Karpas-422 (cell line): Measurements from ENCODE around the gene NFATC1. TPM values are rescaled to one million over a fixed set of nuclear protein-coding genes. Genes with fewer than 3 reads are reported as not detected.

Source experiments
- DNase-seq: peaks from one replicate; pipeline ENCODE4 v3.0.0-alpha.2; 2015
- H2AFZ ChIP-seq: fragments of 200-600 bp; sonication (generic); 2 replicates; pipeline ENCODE4 v1.6.1; 2014; ENCODE audit warnings: antibody characterized with exemption, low read length, mixed read lengths
- H3K27ac ChIP-seq: fragments of 200-600 bp; sonication (generic); 2 replicates; pipeline ENCODE4 v1.5.1; 2014; ENCODE audit warnings: mild to moderate bottlenecking, low read length, moderate library complexity
- H3K27me3 ChIP-seq: fragments of 200-600 bp; sonication (generic); 2 replicates; pipeline ENCODE4 v1.6.1; 2014; ENCODE audit warnings: low read length, mixed read lengths
- H3K36me3 ChIP-seq: fragments of 200-600 bp; sonication (generic); 2 replicates; pipeline ENCODE4 v1.6.1; 2014; ENCODE audit warnings: low read length, mixed read lengths; ENCODE audit not compliant: insufficient read depth
- H3K4me1 ChIP-seq: fragments of 200-600 bp; sonication (generic); 2 replicates; pipeline ENCODE4 v1.6.1; 2014; ENCODE audit warnings: mild to moderate bottlenecking, low read length, mixed read lengths
- H3K4me2 ChIP-seq: fragments of 200-600 bp; sonication (generic); 2 replicates; pipeline ENCODE4 v1.6.1; 2014; ENCODE audit warnings: low read length, low read depth, mild to moderate bottlenecking; ENCODE audit not compliant: poor library complexity, severe bottlenecking
- H3K4me3 ChIP-seq: fragments of 200-600 bp; sonication (generic); 2 replicates; pipeline ENCODE4 v1.5.1; 2014; ENCODE audit warnings: mild to moderate bottlenecking, antibody characterized with exemption, low read length, mixed read lengths
- H3K79me2 ChIP-seq: fragments of 200-600 bp; sonication (generic); 2 replicates; pipeline ENCODE4 v1.6.1; 2014; ENCODE audit warnings: mild to moderate bottlenecking, low read length, mixed read lengths
- H3K9ac ChIP-seq: fragments of 200-600 bp; sonication (generic); 2 replicates; pipeline ENCODE4 v1.6.0; 2014; ENCODE audit warnings: low read length
- H3K9me2 ChIP-seq: fragments of 200-600 bp; sonication (generic), shearing (Covaris generic); replicated peaks from 2 replicates; pipeline ENCODE4 v1.6.0; 2014; ENCODE audit warnings: mild to moderate bottlenecking, low read length, moderate library complexity; ENCODE audit not compliant: insufficient read depth
- H3K9me3 ChIP-seq: fragments of 300-700, 200-600 bp; sonication (generic); 2 replicates; pipeline ENCODE4 v1.6.1; 2014; ENCODE audit warnings: low read length, mixed read lengths
- H4K20me1 ChIP-seq: fragments of 200-600 bp; sonication (generic); 2 replicates; pipeline ENCODE4 v1.6.1; 2014; ENCODE audit warnings: mild to moderate bottlenecking, antibody characterized with exemption, low read length, low read depth; ENCODE audit not compliant: insufficient read depth
- total RNA-seq: library from RNA; depleted of rRNA; stranded (reverse); fragments of >200 nt; shearing (Covaris generic); gene quantifications from 2 replicates; pipeline ENCODE4 v1.2.3, GENCODE V29; 2014; ENCODE audit warnings: low replicate concordance

The NFATC1 gene
- total RNA-seq, 1 experiment from 2014 or later = 46.1 TPM

GRCh38 chr18:79530821-79531220, 135.1 kb downstream of the NFATC1 start:
- no peak overlapping the region for H3K27ac ChIP-seq
- no peaks in the 10 kb centered on the region for H3K27me3 ChIP-seq
- no peaks in the 10 kb centered on the region for H3K9me2 ChIP-seq
- H3K79me2 ChIP-seq = peaks cover under 1% of the 10 kb centered on the region; the same call in 1 of the 2 replicates
- no peak overlapping the region for H2AFZ ChIP-seq
- H3K36me3 ChIP-seq = peaks cover 4% of the 10 kb centered on the region; the same call in 1 of the 2 replicates
- H3K4me2 ChIP-seq = no peak overlapping the region
- no peaks in the 10 kb centered on the region for H3K9me3 ChIP-seq
- DNase-seq = no peak
- H3K9ac ChIP-seq = no peak overlapping the region
- no peak overlapping the region for H3K4me3 ChIP-seq
- H3K4me1 ChIP-seq = no peaks in the 10 kb centered on the region
- no peaks in the 10 kb centered on the region for H4K20me1 ChIP-seq

- no peak overlapping the region for H3K9ac ChIP-seq
- no peak overlapping the region for H2AFZ ChIP-seq
- H3K79me2 ChIP-seq = no peaks in the 10 kb centered on the region
- no peaks in the 10 kb centered on the region for H3K9me2 ChIP-seq
- H3K27me3 ChIP-seq = no peaks in the 10 kb centered on the region
- H3K4me2 ChIP-seq = no peak overlapping the region
- no peaks in the 10 kb centered on the region for H4K20me1 ChIP-seq
- H3K27ac ChIP-seq = no peak overlapping the region
- DNase-seq = no peak
- peaks cover 4% of the 10 kb centered on the region; the same call in 1 of the 2 replicates for H3K36me3 ChIP-seq
- H3K4me1 ChIP-seq = no peaks in the 10 kb centered on the region
- H3K9me3 ChIP-seq = no peaks in the 10 kb centered on the region
- H3K4me3 ChIP-seq = no peak overlapping the region
These were observed 135.7 kb downstream of the NFATC1 start for GRCh38 chr18:79531386-79531785.

GRCh38 chr18:79531926-79532312, 136.2 kb downstream of the NFATC1 start:
- peaks cover 4% of the 10 kb centered on the region; the same call in 1 of the 2 replicates for H3K36me3 ChIP-seq
- no peak overlapping the region for H3K4me3 ChIP-seq
- DNase-seq = no peak
- H3K9ac ChIP-seq = no peak overlapping the region
- H3K4me1 ChIP-seq = no peaks in the 10 kb centered on the region
- no peak overlapping the region for H3K4me2 ChIP-seq
- no peaks in the 10 kb centered on the region for H3K79me2 ChIP-seq
- H2AFZ ChIP-seq = no peak overlapping the region
- no peaks in the 10 kb centered on the region for H3K27me3 ChIP-seq
- H3K9me2 ChIP-seq = no peaks in the 10 kb centered on the region
- no peak overlapping the region for H3K27ac ChIP-seq
- H4K20me1 ChIP-seq = no peaks in the 10 kb centered on the region
- H3K9me3 ChIP-seq = no peaks in the 10 kb centered on the region

GRCh38 chr18:79532313-79533007, 136.7 kb downstream of the NFATC1 start:
- Histone ChIP-seq H3K9me3 (peaks cover under 1% of the 10 kb centered on the region), H3K4me2 (no peak overlapping the region), H3K36me3 (peaks cover 5% of the 10 kb centered on the region), H3K4me1 (no peaks in the 10 kb centered on the region), H3K79me2 (no peaks in the 10 kb centered on the region), H4K20me1 (no peaks in the 10 kb centered on the region), H2AFZ (no peak overlapping the region), H3K4me3 (no peak overlapping the region), H3K9ac (no peak overlapping the region), H3K27me3 (no peaks in the 10 kb centered on the region), H3K27ac (no peak overlapping the region), H3K9me2 (no peaks in the 10 kb centered on the region)
- no peak for DNase-seq

- Histone ChIP-seq H3K27ac (no peak overlapping the region), H3K9me3 (peaks cover 6% of the 10 kb centered on the region), H3K36me3 (peaks cover 12% of the 10 kb centered on the region), H3K4me1 (no peaks in the 10 kb centered on the region), H4K20me1 (no peaks in the 10 kb centered on the region), H3K9me2 (no peaks in the 10 kb centered on the region), H3K9ac (no peak overlapping the region), H3K79me2 (no peaks in the 10 kb centered on the region), H3K27me3 (no peaks in the 10 kb centered on the region), H2AFZ (no peak overlapping the region), H3K4me2 (no peak overlapping the region), H3K4me3 (no peak overlapping the region)
- DNase-seq = no peak
These were observed 137.4 kb downstream of the NFATC1 start for GRCh38 chr18:79533146-79533545.

- H4K20me1 ChIP-seq = no peaks in the 10 kb centered on the region
- peaks cover 10% of the 10 kb centered on the region for H3K36me3 ChIP-seq
- H3K27ac ChIP-seq = no peak overlapping the region
- H3K9me3 ChIP-seq = peaks cover 6% of the 10 kb centered on the region
- H3K27me3 ChIP-seq = no peaks in the 10 kb centered on the region
- H3K4me3 ChIP-seq = no peak overlapping the region
- H3K9me2 ChIP-seq = no peaks in the 10 kb centered on the region
- no peak overlapping the region for H3K4me2 ChIP-seq
- H3K4me1 ChIP-seq = no peaks in the 10 kb centered on the region
- no peaks in the 10 kb centered on the region for H3K79me2 ChIP-seq
- no peak overlapping the region for H2AFZ ChIP-seq
- no peak for DNase-seq
- no peak overlapping the region for H3K9ac ChIP-seq
These were observed 137.9 kb downstream of the NFATC1 start for GRCh38 chr18:79533591-79533990.

GRCh38 chr18:79534356-79534755, 138.6 kb downstream of the NFATC1 start:
- peaks cover 6% of the 10 kb centered on the region for H3K9me3 ChIP-seq
- H2AFZ ChIP-seq = no peak overlapping the region
- no peak overlapping the region for H3K4me3 ChIP-seq
- H3K79me2 ChIP-seq = no peaks in the 10 kb centered on the region
- no peaks in the 10 kb centered on the region for H3K4me1 ChIP-seq
- no peaks in the 10 kb centered on the region for H3K9me2 ChIP-seq
- H3K27ac ChIP-seq = no peak overlapping the region
- H4K20me1 ChIP-seq = no peaks in the 10 kb centered on the region
- H3K27me3 ChIP-seq = no peaks in the 10 kb centered on the region
- no peak for DNase-seq
- peaks cover 9% of the 10 kb centered on the region for H3K36me3 ChIP-seq
- no peak overlapping the region for H3K4me2 ChIP-seq
- H3K9ac ChIP-seq = no peak overlapping the region

- peaks cover 6% of the 10 kb centered on the region for H3K9me3 ChIP-seq
- H3K4me1 ChIP-seq = peaks cover 7% of the 10 kb centered on the region
- H3K27me3 ChIP-seq = no peaks in the 10 kb centered on the region
- H2AFZ ChIP-seq = no peak overlapping the region
- DNase-seq = no peak
- H3K27ac ChIP-seq = no peak overlapping the region
- H3K36me3 ChIP-seq = peaks cover 9% of the 10 kb centered on the region
- no peak overlapping the region for H3K4me3 ChIP-seq
- no peaks in the 10 kb centered on the region for H3K79me2 ChIP-seq
- H3K9me2 ChIP-seq = no peaks in the 10 kb centered on the region
- H3K4me2 ChIP-seq = no peak overlapping the region
- H3K9ac ChIP-seq = no peak overlapping the region
- no peaks in the 10 kb centered on the region for H4K20me1 ChIP-seq
These were observed 142.0 kb downstream of the NFATC1 start for GRCh38 chr18:79537758-79538157.
